HG03045 (cell line): Measurements from ENCODE around the gene PRKAG2.

Experiments used
- ATAC-seq: cut with Tn5 transposase; IDR thresholded peaks from one replicate; pipeline ENCODE4 v1.9.1; 2021; ENCODE audit warnings: mild to moderate bottlenecking, moderate library complexity; ENCODE audit not compliant: unreplicated experiment

PRKAG2 gene

GRCh38 chr7:151509670-151510333 lies 367.1 kb downstream of the PRKAG2 start:
- no peak for ATAC-seq

GRCh38 chr7:151508991-151509390 lies 367.9 kb downstream of the PRKAG2 start:
- no peak for ATAC-seq

GRCh38 chr7:151507806-151508205 lies 369.1 kb downstream of the PRKAG2 start:
- no peak for ATAC-seq

- ATAC-seq = no peak
Observed at GRCh38 chr7:151506901-151507382, 370.0 kb downstream of the PRKAG2 start.
